Activated CD4-positive, alpha-beta T cell treated with anti-CD3 and anti-CD28 coated beads, Interleukin-2, amount 50 U/mL, for 48 hours (primary cell): ENCODE results near the gene PECR.
"Not testable (repeated sequence)": the region's sequence is repeated elsewhere in the genome, so short reads cannot be mapped to it uniquely, and the experiment has no call there.

Source experiments
- DNase-seq, 2 experiments: peaks; one replicate each; pipeline ENCODE4 v3.0.0-alpha.2; 2020

The PECR gene

DNA sequence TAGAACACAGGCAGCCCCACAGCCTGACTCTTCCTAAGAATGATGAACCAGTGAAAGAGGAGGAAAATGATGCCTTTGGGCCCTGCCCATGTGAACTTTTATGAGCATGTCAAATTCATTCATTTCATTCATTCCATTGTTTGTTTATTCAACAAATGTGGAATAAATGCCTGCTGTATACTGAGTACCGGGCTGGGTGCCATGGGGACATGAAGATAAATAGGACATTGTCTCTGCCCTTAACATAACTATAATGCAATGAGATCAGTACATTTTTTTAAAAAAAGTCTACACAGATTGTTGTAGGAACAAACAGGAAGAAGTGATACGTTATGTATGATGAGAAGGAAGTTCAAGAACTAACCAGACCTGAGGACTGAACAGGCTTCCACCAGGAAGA, 83.0 kb downstream of the PECR start:
- DNase-seq = no peak

DNA sequence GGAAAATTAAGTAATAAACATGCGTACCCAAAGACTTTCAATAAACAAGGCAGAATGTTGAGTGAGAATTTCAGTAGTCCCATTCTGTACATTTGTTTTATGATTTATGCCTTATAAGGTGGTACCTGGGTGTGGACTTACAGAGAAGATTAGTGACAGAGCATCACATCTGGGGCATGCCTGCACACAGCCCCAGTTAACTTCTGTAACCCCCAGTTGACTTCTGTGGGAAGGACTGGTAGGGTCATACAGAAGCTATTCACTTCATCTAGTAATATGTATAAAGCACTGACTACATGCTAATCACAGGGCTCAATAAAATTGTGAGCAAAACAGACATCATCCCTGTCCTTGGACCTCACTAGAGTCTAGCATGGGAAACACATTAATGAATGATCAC, 84.4 kb downstream of the PECR start:
- no peak for DNase-seq

DNA sequence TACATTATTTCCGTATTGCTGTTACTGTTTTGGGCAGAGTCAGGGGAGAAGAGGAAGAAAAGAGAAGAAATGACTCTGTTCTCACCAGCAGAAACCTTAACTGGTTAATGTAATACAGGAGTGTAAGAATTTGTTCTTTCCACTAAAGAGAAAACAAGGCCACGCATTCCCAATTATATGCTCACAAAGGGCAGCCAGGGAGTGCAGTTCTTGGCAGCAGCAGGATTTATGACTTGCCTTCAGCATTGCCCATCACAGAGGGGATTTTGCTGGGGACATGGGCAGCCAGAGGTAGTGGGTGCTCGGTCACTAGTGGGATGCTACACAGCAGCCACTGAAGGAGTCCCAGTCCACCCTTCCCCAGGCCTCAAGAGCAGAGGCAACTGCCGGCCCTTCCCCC, 86.7 kb downstream of the PECR start:
- DNase-seq = no peak

DNA sequence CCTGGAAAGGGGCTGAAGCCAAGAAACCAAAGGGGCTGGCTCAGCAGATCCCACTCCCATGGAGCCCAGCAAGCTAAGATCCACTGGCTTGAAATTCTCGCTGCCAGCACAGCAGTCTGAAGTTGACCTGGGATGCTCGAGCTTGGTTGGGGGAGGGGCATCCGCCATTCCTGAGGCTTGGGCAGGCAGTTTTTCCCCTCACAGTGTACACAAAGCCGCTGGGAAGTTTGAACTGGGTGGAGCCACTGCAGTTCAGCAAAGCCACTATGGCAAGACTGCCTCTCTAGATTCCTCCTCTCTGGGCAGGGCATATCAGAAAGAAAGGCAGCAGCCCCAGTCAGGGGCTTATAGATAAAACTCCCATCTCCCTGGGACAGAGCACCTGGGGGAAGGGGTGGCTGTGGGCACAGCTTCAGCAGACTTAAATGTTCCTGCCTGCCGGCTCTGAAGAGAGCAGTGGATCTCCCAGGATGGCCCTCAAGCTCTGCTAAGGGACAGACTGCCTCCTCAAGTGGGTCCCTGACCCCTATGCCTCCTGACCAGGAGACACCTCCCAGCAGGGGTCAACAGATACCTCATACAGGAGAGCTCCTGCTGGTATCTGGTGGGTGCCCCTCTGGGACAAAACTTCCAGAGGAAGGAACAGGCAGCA, 92.9 kb downstream of the PECR start:
- DNase-seq = not testable (repeated sequence)
